GM12892 (cell line): ENCODE data around the gene NHLRC2.

Source experiments
- POLR2A ChIP-seq: IDR thresholded peaks from 2 replicates; pipeline ENCODE4 v1.6.1; 2011; ENCODE audit warnings: low read depth, low read length, control low read depth
- POLR2AphosphoS5 ChIP-seq: IDR thresholded peaks from 2 replicates; pipeline ENCODE4 v1.6.1; 2011; ENCODE audit warnings: low read depth, low read length, control low read depth

GRCh38 chr10:113897693-113898618, 43.5 kb downstream of the NHLRC2 start:
- TF ChIP-seq POLR2A = no peak
- TF ChIP-seq POLR2AphosphoS5 = no peak
